MCF 10A (cell line): ENCODE data around the gene OCIAD2. TPM values are rescaled to one million over a fixed set of nuclear protein-coding genes. Genes with fewer than 3 reads are reported as not detected.

ENCODE experiments used
- BruUV-seq: library from RNA; stranded (reverse); fragments of 400-500 nt; replicated peaks from 2 replicates; lab custom pipeline; 2021; lab: Mats Ljungman, UMichigan
- CTCF ChIA-PET: fragments of 300-600 bp; sonication (Branson Sonifier 250); formaldehyde crosslinking; extraction: SDS; loops from one replicate; lab custom pipeline; 2021; ENCODE audit warnings: antibody characterized with exemption, inconsistent platforms; lab: Yijun Ruan, JAX
- POLR2A ChIA-PET: fragments of 300-600, 350-650 bp; sonication (Branson Sonifier 250); formaldehyde crosslinking; extraction: SDS; loops from one replicate; lab custom pipeline; 2020; ENCODE audit warnings: antibody characterized with exemption, inconsistent platforms; lab: Yijun Ruan, JAX
- DNase-seq: peaks from one replicate; pipeline ENCODE4 v3.0.0-alpha.2; 2018; ENCODE audit not compliant: unreplicated experiment
- H3K27ac Mint-ChIP-seq: one replicate; pipeline ENCODE4 v1.8.0; 2022; ENCODE audit warnings: mild to moderate bottlenecking, low read depth, mixed read lengths; ENCODE audit not compliant: unreplicated experiment
- H3K27me3 Mint-ChIP-seq: one replicate; pipeline ENCODE4 v1.8.0; 2022; ENCODE audit warnings: mixed read lengths; ENCODE audit not compliant: insufficient read depth, unreplicated experiment
- H3K36me3 Mint-ChIP-seq: one replicate; pipeline ENCODE4 v1.8.0; 2022; ENCODE audit warnings: mild to moderate bottlenecking, moderate library complexity, mixed read lengths; ENCODE audit not compliant: insufficient read depth, unreplicated experiment
- H3K4me1 Mint-ChIP-seq: one replicate; pipeline ENCODE4 v1.8.0; 2022; ENCODE audit warnings: mixed read lengths; ENCODE audit not compliant: insufficient read depth, unreplicated experiment
- H3K4me3 Mint-ChIP-seq: one replicate; pipeline ENCODE4 v1.8.0; 2022; ENCODE audit warnings: mild to moderate bottlenecking, moderate library complexity, mixed read lengths; ENCODE audit not compliant: unreplicated experiment
- H3K9me3 Mint-ChIP-seq: one replicate; pipeline ENCODE4 v1.8.0; 2022; ENCODE audit warnings: mixed read lengths; ENCODE audit not compliant: unreplicated experiment
- CTCF ChIP-seq: fragments of 200-600 bp; IDR thresholded peaks from one replicate; pipeline ENCODE4 v1.8.0; 2022; ENCODE audit warnings: antibody characterized with exemption, mild to moderate bottlenecking; ENCODE audit not compliant: unreplicated experiment
- intact Hi-C: fragments of 100-400 bp; cut with micrococcal nuclease; formaldehyde crosslinking; loops from 2 replicates; pipeline ENCODE4 v1.14.1; 2022
- total RNA-seq: library from RNA; stranded (reverse); gene quantifications from 2 replicates; pipeline ENCODE4 v1.2.3, GENCODE V29; 2022

The OCIAD2 gene
- total RNA-seq, 1 experiment from 2014 or later, result 94.1 TPM

- no peak for TF ChIP-seq CTCF
These were observed 3.1 kb upstream of the OCIAD2 start for GRCh38 chr4:48909697-48910096.

GRCh38 chr4:48908687-48909086 lies 2.1 kb upstream of the OCIAD2 start:
- POLR2A ChIA-PET, result interaction anchor here (0.7 to 2.3 kb wide), 9 partner anchors 9 to 208 kb away, joined by 3 to 15 read pairs (median 3); partner anchors contain the start of gene FRYL
- H3K27ac Mint-ChIP-seq, result peak overlapping the region; percentile 84
- H3K4me1 Mint-ChIP-seq, result peaks cover 42% of the 10 kb centered on the region
- H3K27me3 Mint-ChIP-seq, result no peaks in the 10 kb centered on the region
- no TSS peak for BruUV-seq
- no peak for DNase-seq
- TF ChIP-seq CTCF, result no peak
- peaks cover under 1% of the 10 kb centered on the region for H3K36me3 Mint-ChIP-seq
- CTCF ChIA-PET, result interaction anchor here (0.6 to 6.7 kb wide), 4 partner anchors 10 to 1179 kb away, joined by 3 to 52 read pairs (median 4); no protein-coding TSS in a partner anchor
- peak overlapping the region; percentile 7 for H3K4me3 Mint-ChIP-seq
- no peaks in the 10 kb centered on the region for H3K9me3 Mint-ChIP-seq
- intact Hi-C loops, result loop anchor here (2.0 to 5.0 kb wide), 4 partner anchors 36 to 331 kb away; partner anchors contain the start of genes FRYL and OCIAD1

More at GRCh38 chr4:48909697-48910096, 3.1 kb upstream of the OCIAD2 start:
- DNase-seq, result peak; percentile 97
- Mint-ChIP-seq H3K36me3 (no peaks in the 10 kb centered on the region), H3K27me3 (no peaks in the 10 kb centered on the region), H3K4me3 (no peak overlapping the region), H3K4me1 (peaks cover 38% of the 10 kb centered on the region), H3K27ac (no peak overlapping the region), H3K9me3 (no peaks in the 10 kb centered on the region)
- no TSS peak for BruUV-seq
- ChIA-PET POLR2A (interaction anchor here (0.6 to 2.3 kb wide), 14 partner anchors 11 to 209 kb away, joined by 3 to 15 read pairs (median 4); partner anchors contain the start of gene FRYL), CTCF (interaction anchor here (0.5 to 6.7 kb wide), 5 partner anchors 11 to 211 kb away, joined by 3 to 52 read pairs (median 4); no protein-coding TSS in a partner anchor)
- intact Hi-C loops, result loop anchor here (2.0 to 5.0 kb wide), 4 partner anchors 35 to 332 kb away; partner anchors contain the start of genes FRYL and OCIAD1

- POLR2A ChIA-PET, result interaction anchor here (0.6 to 2.0 kb wide), 5 partner anchors 10 to 77 kb away, joined by 3 to 12 read pairs (median 3); partner anchors contain the start of gene OCIAD1
- peaks cover 6% of the 10 kb centered on the region for H3K36me3 Mint-ChIP-seq
- H3K4me3 Mint-ChIP-seq, result peak overlapping the region; percentile 7
- no TSS peak for BruUV-seq
- intact Hi-C loops, result loop anchor here (2.0 to 5.0 kb wide), 4 partner anchors 37 to 331 kb away; partner anchors contain the start of genes FRYL and OCIAD1
- TF ChIP-seq CTCF, result no peak
- H3K4me1 Mint-ChIP-seq, result peaks cover 36% of the 10 kb centered on the region
- no peaks in the 10 kb centered on the region for H3K9me3 Mint-ChIP-seq
- CTCF ChIA-PET, result interaction anchor here (0.6 to 1.2 kb wide), 2 partner anchors 51 to 329 kb away, joined by 3 read pairs; no protein-coding TSS in a partner anchor
- H3K27me3 Mint-ChIP-seq, result no peaks in the 10 kb centered on the region
- peak overlapping the region; percentile 84 for H3K27ac Mint-ChIP-seq
- no peak for DNase-seq
These were observed 1.3 kb upstream of the OCIAD2 start for GRCh38 chr4:48907706-48908477.
